Neuronal stem cell (in vitro differentiated cells): ENCODE measurements around the gene KRTAP4-4.
"Not testable (repeated sequence)": the region's sequence is repeated elsewhere in the genome, so short reads cannot be mapped to it uniquely, and the experiment has no call there.

Experiments
- DNase-seq: peaks from one replicate; pipeline ENCODE4 v3.0.0-alpha.2; 2013; ENCODE audit warnings: low spot score
- H2AFZ ChIP-seq: one replicate; pipeline ENCODE4 v1.6.1; 2013; ENCODE audit warnings: mild to moderate bottlenecking, low read length, inconsistent platforms
- H2AK5ac ChIP-seq: 2 replicates; pipeline ENCODE4 v1.6.1; 2013; ENCODE audit warnings: low read depth, mild to moderate bottlenecking, inconsistent platforms, low read length, moderate library complexity, mixed read lengths
- H2BK120ac ChIP-seq: 2 replicates; pipeline ENCODE4 v1.6.1; 2013; ENCODE audit warnings: low read depth, mild to moderate bottlenecking, inconsistent platforms, low read length, moderate library complexity, mixed read lengths
- H2BK12ac ChIP-seq: one replicate; pipeline ENCODE4 v1.6.1; 2013; ENCODE audit warnings: low read length, inconsistent platforms
- H2BK15ac ChIP-seq: 2 replicates; pipeline ENCODE4 v1.6.1; 2013; ENCODE audit warnings: mild to moderate bottlenecking, low read length, inconsistent platforms, mixed read lengths
- H2BK5ac ChIP-seq: one replicate; pipeline ENCODE4 v1.6.1; 2013; ENCODE audit warnings: inconsistent platforms, mild to moderate bottlenecking, low read length, moderate library complexity
- H3K14ac ChIP-seq: one replicate; pipeline ENCODE4 v1.6.1; 2013; ENCODE audit warnings: low read length, inconsistent platforms
- H3K18ac ChIP-seq: 2 replicates; pipeline ENCODE4 v1.6.1; 2013; ENCODE audit warnings: low read length, inconsistent platforms
- H3K23ac ChIP-seq: 2 replicates; pipeline ENCODE4 v1.6.1; 2013; ENCODE audit warnings: low read depth, mild to moderate bottlenecking, mixed read lengths, low read length, inconsistent platforms; ENCODE audit not compliant: poor library complexity
- H3K27ac ChIP-seq: replicated peaks from 3 replicates; pipeline ENCODE4 v1.5.1; 2013; ENCODE audit warnings: low read length, inconsistent platforms
- H3K27me3 ChIP-seq, 3 experiments: 2 replicates each; pipeline ENCODE4 v1.6.1; 2013; ENCODE audit warnings: low read length in 3 of 3, mild to moderate bottlenecking in 2 of 3, inconsistent platforms in 1 of 3, low read depth in 1 of 3, mixed read lengths in 1 of 3, moderate library complexity in 1 of 3; ENCODE audit not compliant: control insufficient read depth in 3 of 3, insufficient read depth in 3 of 3
- H3K36me3 ChIP-seq, 2 donors: replicated peaks in 1 of 2; 2 replicates each; pipeline ENCODE4 v1.6.1; 2013; ENCODE audit warnings: low read length in 2 of 2; ENCODE audit not compliant: control insufficient read depth in 2 of 2, insufficient read depth in 2 of 2
- H3K4ac ChIP-seq: 2 replicates; pipeline ENCODE4 v1.6.1; 2013; ENCODE audit warnings: inconsistent platforms, mild to moderate bottlenecking, low read length, moderate library complexity
- H3K4me1 ChIP-seq, 2 donors: 1 replicate in 1 of 2; 2 replicates in 1 of 2; pipeline ENCODE4 v1.6.1; 2013; ENCODE audit warnings: low read length in 2 of 2, low read depth in 1 of 2; ENCODE audit not compliant: control insufficient read depth in 2 of 2, insufficient read depth in 1 of 2
- H3K4me2 ChIP-seq: one replicate; pipeline ENCODE4 v1.6.1; 2013; ENCODE audit warnings: mild to moderate bottlenecking, low read length, inconsistent platforms; ENCODE audit not compliant: insufficient read depth, poor library complexity, severe bottlenecking
- H3K4me3 ChIP-seq, 2 donors: 2 replicates each; pipeline ENCODE4 v1.5.1; 2013; ENCODE audit warnings: low read length in 2 of 2, mild to moderate bottlenecking in 2 of 2, inconsistent platforms in 1 of 2, moderate library complexity in 1 of 2
- H3K79me1 ChIP-seq: one replicate; pipeline ENCODE4 v1.6.1; 2013; ENCODE audit warnings: low read depth, mild to moderate bottlenecking, inconsistent platforms, low read length, moderate library complexity
- H3K9ac ChIP-seq: one replicate; pipeline ENCODE4 v1.6.1; 2013; ENCODE audit warnings: mild to moderate bottlenecking, low read depth, low read length, inconsistent platforms; ENCODE audit not compliant: poor library complexity
- H3K9me3 ChIP-seq, 2 donors: replicated peaks in 1 of 2; 2 replicates each; pipeline versions ENCODE3 to v1.6.1; 2013; ENCODE audit warnings: low read length in 2 of 2, mild to moderate bottlenecking in 2 of 2, inconsistent platforms in 1 of 2, low read depth in 1 of 2, mixed read lengths in 1 of 2, moderate library complexity in 1 of 2; ENCODE audit not compliant: control insufficient read depth in 2 of 2, insufficient read depth in 1 of 2
- H4K8ac ChIP-seq: one replicate; pipeline ENCODE4 v1.6.1; 2013; ENCODE audit warnings: low read depth, mild to moderate bottlenecking, inconsistent platforms, low read length, moderate library complexity
- H4K91ac ChIP-seq: one replicate; pipeline ENCODE4 v1.6.1; 2013; ENCODE audit warnings: low read length, low read depth, mild to moderate bottlenecking, inconsistent platforms; ENCODE audit not compliant: poor library complexity
- WGBS, 2 donors: extraction: QIAGEN DNeasy Blood & Tissue Kit; methylation state at CpG; one replicate each; pipeline ENCODE4 v1.1.7; 2013; ENCODE audit warnings: missing lambda C conversion rate in 2 of 2, mixed read lengths in 1 of 2; ENCODE audit not compliant: insufficient read length in 2 of 2, insufficient replicate concordance in 1 of 2; ENCODE audit errors: extremely low coverage in 2 of 2; 5-methylcytosine and 5-hydroxymethylcytosine counted together

Gene KRTAP4-4

GRCh38 chr17:41125064-41125463 lies 35.5 kb downstream of the KRTAP4-4 start:
- Histone ChIP-seq H3K4ac (no peak overlapping the region), H3K9ac (no peak overlapping the region), H3K4me1 (no peaks in the 10 kb centered on the region), H3K4me2 (no peak overlapping the region), H4K91ac (no peak overlapping the region), H2BK15ac (no peak overlapping the region), H3K36me3 (no peaks in the 10 kb centered on the region), H3K79me1 (no peaks in the 10 kb centered on the region), H2BK5ac (no peak overlapping the region), H2BK12ac (no peak overlapping the region), H3K23ac (no peak overlapping the region), H3K18ac (no peak overlapping the region), H3K4me3 (no peak overlapping the region), H3K14ac (no peak overlapping the region), H4K8ac (no peak overlapping the region), H2BK120ac (no peak overlapping the region), H2AK5ac (no peak overlapping the region), H3K27ac (no peak overlapping the region), H2AFZ (no peak overlapping the region), H3K27me3 (no peaks in the 10 kb centered on the region), H3K9me3 (no peaks in the 10 kb centered on the region)
- no peak for DNase-seq
- no CpG with 5 or more reads among the region's 2 CpGs for WGBS, 2 donors

GRCh38 chr17:41123991-41124371 lies 36.6 kb downstream of the KRTAP4-4 start, which contains the start of gene KRTAP4-12:
Gene KRTAP4-12, minus strand, starts transcription at chr17:41124182. Its CDS starts 60 bp downstream, at chr17:41124122.
- H3K14ac ChIP-seq, H2BK12ac ChIP-seq, H2BK5ac ChIP-seq, H3K79me1 ChIP-seq, H3K4me2 ChIP-seq, H2AK5ac ChIP-seq, H3K23ac ChIP-seq, H3K4ac ChIP-seq, H3K4me3 ChIP-seq, H3K36me3 ChIP-seq, H3K18ac ChIP-seq, H3K4me1 ChIP-seq, H3K27me3 ChIP-seq, H2AFZ ChIP-seq, H2BK120ac ChIP-seq, H4K8ac ChIP-seq, H2BK15ac ChIP-seq, H3K27ac ChIP-seq, H3K9me3 ChIP-seq, DNase-seq, H4K91ac ChIP-seq, H3K9ac ChIP-seq: not testable (repeated sequence)
- WGBS, 2 donors: no CpG with 5 or more reads among the region's 3 CpGs

- H3K9me3 ChIP-seq, H3K4ac ChIP-seq: not testable (repeated sequence)
- no CpG with 5 or more reads among the region's 12 CpGs for WGBS, 2 donors
Measured at GRCh38 chr17:41123292-41123990, 37.1 kb downstream of the KRTAP4-4 start.

GRCh38 chr17:41121742-41122141 lies 38.8 kb downstream of the KRTAP4-4 start:
- Histone ChIP-seq H3K18ac (no peak overlapping the region), H2BK5ac (no peak overlapping the region), H2BK120ac (no peak overlapping the region), H3K14ac (no peak overlapping the region), H2BK15ac (no peak overlapping the region), H3K4ac (no peak overlapping the region), H3K9ac (no peak overlapping the region), H3K4me2 (no peak overlapping the region), H3K4me1 (no peaks in the 10 kb centered on the region), H4K8ac (no peak overlapping the region), H3K23ac (no peak overlapping the region), H2AFZ (no peak overlapping the region), H3K4me3 (no peak overlapping the region), H3K9me3 (no peaks in the 10 kb centered on the region), H3K36me3 (no peaks in the 10 kb centered on the region), H3K79me1 (no peaks in the 10 kb centered on the region), H2BK12ac (no peak overlapping the region), H3K27ac (no peak overlapping the region), H4K91ac (no peak overlapping the region), H3K27me3 (no peaks in the 10 kb centered on the region), H2AK5ac (no peak overlapping the region)
- WGBS, 2 donors: no CpG with 5 or more reads among the region's 2 CpGs
- no peak for DNase-seq

More at GRCh38 chr17:41123292-41123990, 37.1 kb downstream of the KRTAP4-4 start:
- H2AK5ac ChIP-seq, H2BK120ac ChIP-seq, H2BK12ac ChIP-seq, H4K8ac ChIP-seq, H2BK15ac ChIP-seq, H3K27me3 ChIP-seq, H3K4me1 ChIP-seq, DNase-seq, H3K23ac ChIP-seq, H3K14ac ChIP-seq, H3K4me2 ChIP-seq, H3K18ac ChIP-seq, H4K91ac ChIP-seq, H3K4me3 ChIP-seq, H3K79me1 ChIP-seq, H3K9ac ChIP-seq, H3K36me3 ChIP-seq, H3K27ac ChIP-seq, H2BK5ac ChIP-seq, H2AFZ ChIP-seq: not testable (repeated sequence)
